SK-N-SH treated with all-trans-retinoic acid at 6 μM for 48 hours (cell line): Measurements from ENCODE around the gene DUSP18.

Source experiments
- ATAC-seq: fragments of 200-7000 bp; cut with Tn5 transposase; 3 replicates; pipeline ENCODE4 v1.9.1; 2020; ENCODE audit warnings: mild to moderate bottlenecking, moderate library complexity
- BACH2 ChIP-seq: fragments of 250-450 bp; sonication (Bioruptor Pico); IDR thresholded peaks from 2 replicates; pipeline ENCODE4 v1.9.0; 2021; ENCODE audit warnings: mild to moderate bottlenecking, borderline replicate concordance
- CREB5 ChIP-seq: fragments of 250-450 bp; sonication (Bioruptor Pico); IDR thresholded peaks from 2 replicates; pipeline ENCODE4 v1.5.1; 2020; ENCODE audit warnings: low read depth, mild to moderate bottlenecking, moderate library complexity
- CSRNP3 ChIP-seq: fragments of 250-450 bp; sonication (Bioruptor Pico); IDR thresholded peaks from 2 replicates; pipeline ENCODE4 v1.5.1; 2021; ENCODE audit warnings: mild to moderate bottlenecking, moderate library complexity
- ESRRG ChIP-seq: fragments of 250-450 bp; sonication (Bioruptor Pico); IDR thresholded peaks from 2 replicates; pipeline ENCODE4 v1.6.1; 2021; ENCODE audit warnings: mild to moderate bottlenecking
- GLIS3 ChIP-seq: fragments of 250-450 bp; sonication (Bioruptor Pico); IDR thresholded peaks from 2 replicates; pipeline ENCODE4 v1.5.0; 2020; ENCODE audit warnings: mild to moderate bottlenecking, moderate library complexity
- OSR1 ChIP-seq: fragments of 250-450 bp; sonication (Bioruptor Pico); IDR thresholded peaks from 2 replicates; pipeline ENCODE4 v1.8.0; 2022; ENCODE audit warnings: moderate library complexity, mild to moderate bottlenecking, inconsistent platforms
- PATZ1 ChIP-seq: fragments of 250-450 bp; sonication (Bioruptor Pico); IDR thresholded peaks from 2 replicates; pipeline ENCODE4 v1.8.0; 2020; ENCODE audit warnings: mild to moderate bottlenecking, moderate library complexity, borderline replicate concordance
- RARB ChIP-seq: fragments of 250-450 bp; sonication (Bioruptor Pico); IDR thresholded peaks from 2 replicates; pipeline ENCODE4 v1.8.0; 2021; ENCODE audit warnings: mild to moderate bottlenecking, moderate library complexity
- SNAI2 ChIP-seq: fragments of 250-450 bp; sonication (Bioruptor Pico); IDR thresholded peaks from 2 replicates; pipeline ENCODE4 v1.5.0; 2020; ENCODE audit warnings: mild to moderate bottlenecking, moderate library complexity
- TCF4 ChIP-seq: fragments of 250-450 bp; sonication (Bioruptor Pico); IDR thresholded peaks from 2 replicates; pipeline ENCODE4 v1.8.0; 2021; ENCODE audit warnings: mild to moderate bottlenecking, moderate library complexity, borderline replicate concordance
- TOX ChIP-seq: fragments of 250-450 bp; sonication (Bioruptor Pico); IDR thresholded peaks from 2 replicates; pipeline ENCODE4 v1.8.0; 2021; ENCODE audit warnings: mild to moderate bottlenecking, moderate library complexity, borderline replicate concordance
- TSHZ2 ChIP-seq: fragments of 250-450 bp; sonication (Bioruptor Pico); IDR thresholded peaks from 2 replicates; pipeline ENCODE4 v1.5.0; 2020; ENCODE audit warnings: mild to moderate bottlenecking, moderate library complexity
- ZC3H10 ChIP-seq: fragments of 250-450 bp; sonication (Bioruptor Pico); IDR thresholded peaks from 2 replicates; pipeline ENCODE4 v1.5.1; 2021; ENCODE audit warnings: mild to moderate bottlenecking, moderate library complexity
- ZFP3 ChIP-seq: fragments of 250-450 bp; sonication (Bioruptor Pico); IDR thresholded peaks from 2 replicates; pipeline ENCODE4 v1.5.0; 2020; ENCODE audit warnings: mild to moderate bottlenecking, moderate library complexity
- ZFP30 ChIP-seq: fragments of 450-650 bp; formaldehyde crosslinking; IDR thresholded peaks from 2 replicates; pipeline ENCODE4 v1.5.0; 2022; ENCODE audit warnings: mild to moderate bottlenecking, moderate library complexity
- ZNF565 ChIP-seq: fragments of 450-650 bp; formaldehyde crosslinking; conservative IDR thresholded peaks from 2 replicates; pipeline ENCODE4 v1.5.0; 2020; ENCODE audit warnings: low read depth, mild to moderate bottlenecking, moderate library complexity
- ZNF70 ChIP-seq: fragments of 450-650 bp; formaldehyde crosslinking; IDR thresholded peaks from 2 replicates; pipeline ENCODE4 v1.5.0; 2020; ENCODE audit warnings: mild to moderate bottlenecking, moderate library complexity
- ZNF8 ChIP-seq: fragments of 450-650 bp; formaldehyde crosslinking; IDR thresholded peaks from 2 replicates; pipeline ENCODE4 v1.5.0; 2020; ENCODE audit warnings: mild to moderate bottlenecking, moderate library complexity

Gene DUSP18

GRCh38 chr22:30636226-30637077 lies 31.2 kb downstream of the DUSP18 start:
- ATAC-seq: peak; percentile 4
- TF ChIP-seq TCF4 (CRISPR knock-in tag): no peak
- no peak for TF ChIP-seq ESRRG
- TF ChIP-seq ZNF70 (CRISPR knock-in tag): no peak
- TF ChIP-seq ZC3H10 (CRISPR knock-in tag): no peak
- no peak for TF ChIP-seq PATZ1 (CRISPR knock-in tag)
- no peak for TF ChIP-seq CREB5 (CRISPR knock-in tag)
- no peak for TF ChIP-seq TOX
- TF ChIP-seq OSR1 (CRISPR knock-in tag): no peak
- TF ChIP-seq SNAI2 (CRISPR knock-in tag): no peak
- TF ChIP-seq BACH2 (CRISPR knock-in tag): no peak
- no peak for TF ChIP-seq CSRNP3 (CRISPR knock-in tag)
- TF ChIP-seq GLIS3 (CRISPR knock-in tag): no peak
- TF ChIP-seq RARB (CRISPR knock-in tag): no peak
- no peak for TF ChIP-seq ZFP30 (CRISPR knock-in tag)

GRCh38 chr22:30635273-30636225 lies 32.1 kb downstream of the DUSP18 start, which contains the start of gene SLC35E4:
Gene SLC35E4, plus strand, starts transcription at chr22:30635781. Its CDS starts 670 bp downstream, at chr22:30636451.
- TF ChIP-seq PATZ1 (CRISPR knock-in tag): peak; percentile 90
- peak; percentile 75 for TF ChIP-seq ZFP3
- TF ChIP-seq TSHZ2 (CRISPR knock-in tag): no peak
- no peak for TF ChIP-seq ZNF8 (CRISPR knock-in tag)
- no peak for TF ChIP-seq TCF4 (CRISPR knock-in tag)
- no peak for TF ChIP-seq ZNF565 (CRISPR knock-in tag)
- ATAC-seq: peak; percentile 82
